SK-N-SH (cell line): ENCODE measurements around the gene METTL15. TPM values are rescaled to one million over a fixed set of nuclear protein-coding genes. Genes with fewer than 3 reads are reported as not detected.

Experiments used
- CTCF ChIA-PET: fragments of 300-600, 350-600 bp; formaldehyde crosslinking; extraction: SDS; loops from one replicate; lab custom pipeline; 2021; lab: Yijun Ruan, JAX
- POLR2A ChIA-PET: fragments of 350-600 bp; sonication (Branson Sonifier 250); formaldehyde crosslinking; extraction: SDS; loops from one replicate; lab custom pipeline; 2020; ENCODE audit warnings: antibody characterized with exemption, inconsistent platforms; lab: Yijun Ruan, JAX
- DNase-seq: peaks from one replicate; pipeline ENCODE4 v3.0.0; 2012
- H2AFZ ChIP-seq: fragments of 200-600 bp; sonication (generic); 2 replicates; pipeline ENCODE4 v1.8.1; 2016; ENCODE audit warnings: antibody characterized with exemption, mild to moderate bottlenecking, low read depth
- H3F3A ChIP-seq: fragments of 200-600 bp; sonication (generic); replicated peaks from 2 replicates; pipeline ENCODE3; 2016; ENCODE audit warnings: antibody characterized with exemption, mild to moderate bottlenecking; ENCODE audit not compliant: insufficient read depth
- H3K27ac ChIP-seq, 2 experiments: fragments of 200-500 bp in 1 of 2; fragments of 200-600 bp in 1 of 2; sonication (Bioruptor generic) in 1 of 2; sonication (generic), shearing (Covaris generic) in 1 of 2; 2 replicates each; pipeline versions ENCODE4 v1.5.1 to v1.6.1; 2014 to 2016; ENCODE audit warnings: low read depth in 2 of 2, inconsistent platforms in 1 of 2, low read length in 1 of 2, mild to moderate bottlenecking in 1 of 2, mixed read lengths in 1 of 2
- H3K27me3 ChIP-seq: fragments of 200-600 bp; sonication (generic), shearing (Covaris generic); 2 replicates; pipeline ENCODE4 v1.6.1; 2016; ENCODE audit warnings: mixed run types; ENCODE audit not compliant: insufficient read depth
- H3K36me3 ChIP-seq, 2 experiments: fragments of 200-500 bp in 1 of 2; fragments of 200-600 bp in 1 of 2; sonication (Bioruptor generic) in 1 of 2; sonication (generic) in 1 of 2; replicated peaks in 1 of 2; 2 replicates each; pipeline versions ENCODE3 to v1.5.1; 2014 to 2016; ENCODE audit warnings: low read length in 1 of 2, mild to moderate bottlenecking in 1 of 2; ENCODE audit not compliant: insufficient read depth in 2 of 2, control insufficient read depth in 1 of 2
- H3K4me1 ChIP-seq, 2 experiments: fragments of 200-500 bp in 1 of 2; fragments of 200-600 bp in 1 of 2; sonication (Bioruptor generic) in 1 of 2; sonication (generic), shearing (Covaris generic) in 1 of 2; 2 replicates each; pipeline versions ENCODE4 v1.5.1 to v1.6.1; 2014 to 2016; ENCODE audit warnings: low read depth in 1 of 2, low read length in 1 of 2, mixed run types in 1 of 2; ENCODE audit not compliant: insufficient read depth in 2 of 2, control insufficient read depth in 1 of 2
- H3K4me2 ChIP-seq: fragments of 200-600 bp; sonication (generic), shearing (Covaris generic); 2 replicates; pipeline ENCODE4 v1.6.1; 2017; ENCODE audit warnings: mixed run types
- H3K4me3 ChIP-seq, 2 experiments: fragments of 200-500 bp in 1 of 2; fragments of 200-600 bp in 1 of 2; sonication (Bioruptor generic) in 1 of 2; sonication (generic), shearing (Covaris generic) in 1 of 2; 2 replicates each; pipeline versions ENCODE4 v1.5.1 to v1.8.1; 2014 to 2016; ENCODE audit warnings: low read depth in 2 of 2, inconsistent platforms in 1 of 2, low read length in 1 of 2, mild to moderate bottlenecking in 1 of 2, mixed read lengths in 1 of 2, moderate library complexity in 1 of 2
- H3K79me2 ChIP-seq: fragments of 200-600 bp; sonication (generic); 2 replicates; pipeline ENCODE4 v1.8.1; 2017; ENCODE audit warnings: mild to moderate bottlenecking; ENCODE audit not compliant: insufficient read depth
- H3K9ac ChIP-seq: fragments of 200-600 bp; sonication (generic); 2 replicates; pipeline ENCODE4 v1.6.1; 2017; ENCODE audit warnings: mixed run types
- H3K9me2 ChIP-seq: fragments of 200-600 bp; sonication (generic); 2 replicates; pipeline ENCODE4 v1.6.1; 2017; ENCODE audit warnings: mixed run types
- H3K9me3 ChIP-seq: fragments of 200-600 bp; sonication (generic); 2 replicates; pipeline ENCODE4 v1.6.1; 2017; ENCODE audit warnings: mixed run types, mild to moderate bottlenecking, moderate library complexity
- H4K20me1 ChIP-seq: fragments of 200-600 bp; sonication (generic); 2 replicates; pipeline ENCODE4 v1.6.1; 2017; ENCODE audit warnings: mild to moderate bottlenecking, mixed run types; ENCODE audit not compliant: insufficient read depth
- CHD2 ChIP-seq: fragments of 150-350 bp; IDR thresholded peaks from 2 replicates; pipeline ENCODE4 v1.6.1; 2018; ENCODE audit warnings: low read length; ENCODE audit not compliant: partially characterized antibody
- ELF1 ChIP-seq: IDR thresholded peaks from 2 replicates; pipeline ENCODE4 v1.4.0; 2012
- FOSL2 ChIP-seq: IDR thresholded peaks from 2 replicates; pipeline ENCODE4 v1.4.0; 2012; ENCODE audit warnings: low read depth, mild to moderate bottlenecking, moderate library complexity, borderline replicate concordance
- FOXJ3 ChIP-seq: sonication (generic); formaldehyde crosslinking; IDR thresholded peaks from 2 replicates; pipeline ENCODE4 v1.5.1; 2020; ENCODE audit warnings: mild to moderate bottlenecking, missing genetic modification reagents
- FOXM1 ChIP-seq: IDR thresholded peaks from 2 replicates; pipeline ENCODE4 v1.4.0; 2012; ENCODE audit warnings: low read depth, mild to moderate bottlenecking
- GABPA ChIP-seq: IDR thresholded peaks from 2 replicates; pipeline ENCODE4 v1.4.0; 2012; ENCODE audit warnings: low read depth, mild to moderate bottlenecking
- GATA2 ChIP-seq: sonication (generic); formaldehyde crosslinking; IDR thresholded peaks from 2 replicates; pipeline ENCODE4 v1.5.0; 2020; ENCODE audit warnings: mild to moderate bottlenecking, missing genetic modification reagents
- JUND ChIP-seq: IDR thresholded peaks from 2 replicates; pipeline ENCODE4 v1.4.0; 2012
- MAX ChIP-seq: IDR thresholded peaks from 2 replicates; pipeline ENCODE4 v1.4.0; 2012; ENCODE audit warnings: low read depth
- MEF2A ChIP-seq: IDR thresholded peaks from 2 replicates; pipeline ENCODE4 v1.4.0; 2012; ENCODE audit warnings: low read depth, borderline replicate concordance
- NRF1 ChIP-seq: IDR thresholded peaks from 2 replicates; pipeline ENCODE4 v1.6.1; 2012; ENCODE audit warnings: low read depth, mild to moderate bottlenecking, low read length
- POLR2AphosphoS5 ChIP-seq: IDR thresholded peaks from 2 replicates; pipeline ENCODE4 v1.6.1; 2012; ENCODE audit warnings: low read depth, low read length
- RAD21 ChIP-seq: IDR thresholded peaks from 2 replicates; pipeline ENCODE4 v1.6.1; 2012; ENCODE audit warnings: mild to moderate bottlenecking, low read length
- RCOR1 ChIP-seq: fragments of 150-350 bp; IDR thresholded peaks from 2 replicates; pipeline ENCODE4 v1.6.1; 2017; ENCODE audit warnings: antibody characterized with exemption, low read length
- RFX5 ChIP-seq: IDR thresholded peaks from 2 replicates; pipeline ENCODE4 v1.6.1; 2012; ENCODE audit warnings: mild to moderate bottlenecking, improper control_type of control experiment, low read length
- SIN3A ChIP-seq: IDR thresholded peaks from 2 replicates; pipeline ENCODE4 v1.6.1; 2012; ENCODE audit warnings: low read depth, mild to moderate bottlenecking, low read length, moderate library complexity, borderline replicate concordance
- SMC3 ChIP-seq: IDR thresholded peaks from 2 replicates; pipeline ENCODE4 v1.6.1; 2012; ENCODE audit warnings: low read depth, low read length, improper control_type of control experiment
- USF1 ChIP-seq: IDR thresholded peaks from 2 replicates; pipeline ENCODE4 v1.4.0; 2012; ENCODE audit warnings: low read depth, borderline replicate concordance
- USF2 ChIP-seq: fragments of 150-350 bp; IDR thresholded peaks from 2 replicates; pipeline ENCODE4 v1.6.1; 2017; ENCODE audit warnings: antibody characterized with exemption, low read length, low read depth, borderline replicate concordance
- YY1 ChIP-seq: IDR thresholded peaks from 2 replicates; pipeline ENCODE4 v1.4.0; 2012; ENCODE audit warnings: low read depth, mild to moderate bottlenecking
- WGBS: methylation state at CpG from one replicate; pipeline ENCODE4 v1.1.6; 2017; ENCODE audit warnings: low lambda C conversion rate; 5-methylcytosine and 5-hydroxymethylcytosine counted together
- polyA plus RNA-seq, 3 experiments: library from polyadenylated mRNA; depleted of rRNA; stranded (reverse); fragments of >200 nt; gene quantifications; 2 replicates each; pipeline ENCODE4 v1.2.3, GENCODE V29; 2012
- TF ChIP-seq, protein P1 (sequence below): IDR thresholded peaks from 2 replicates; pipeline ENCODE4; 2012
- TF ChIP-seq, protein P2 (sequence below): IDR thresholded peaks from 2 replicates; pipeline ENCODE4 v1.4.0; 2012; ENCODE audit warnings: low read depth, borderline replicate concordance

METTL15 gene
- polyA plus RNA-seq, 1 of the 3 experiments (the other 2 are of a cell fraction), result 4.7 TPM

DNA sequence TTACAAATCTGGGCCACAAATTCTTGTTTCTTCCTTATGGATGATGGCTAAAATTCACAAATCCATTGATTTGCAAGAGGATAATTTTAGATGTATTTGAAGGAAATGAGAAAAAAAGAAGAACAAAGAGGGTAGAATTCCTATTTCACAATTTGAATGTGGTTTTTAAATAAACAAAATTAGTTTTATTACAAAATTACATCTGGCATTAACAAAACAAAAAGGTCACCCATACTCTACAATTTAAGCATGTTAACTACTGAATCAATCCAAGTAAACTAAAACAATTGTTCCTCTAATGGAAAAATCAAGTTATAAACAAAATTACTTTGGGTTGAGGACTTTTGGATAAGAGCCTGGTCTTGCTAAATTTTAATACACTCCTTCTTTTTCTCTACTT is 242.0 kb downstream of the METTL15 start:
- Histone ChIP-seq H3K79me2 (no peaks in the 10 kb centered on the region), H2AFZ (no peak overlapping the region), H3K4me2 (no peak overlapping the region), H3K27me3 (no peaks in the 10 kb centered on the region), H3K9me2 (no peaks in the 10 kb centered on the region), H3K27ac (no peak overlapping the region), H3K4me1 (no peaks in the 10 kb centered on the region)
- no peak for DNase-seq
- POLR2A ChIA-PET, result no interaction called here
- TF ChIP-seq MEF2A, result no peak
- no peak for TF ChIP-seq JUND
- TF ChIP-seq USF1, result no peak
- no peak for TF ChIP-seq GATA2 (CRISPR knock-in tag)
- no peak for TF ChIP-seq POLR2AphosphoS5
- no peak for TF ChIP-seq USF2
- no peak for TF ChIP-seq YY1
- no peak for TF ChIP-seq FOXM1
- no peak for TF ChIP-seq ELF1
- TF ChIP-seq NRF1, result no peak
- no peak for TF ChIP-seq SIN3A
- TF ChIP-seq, all 33 proteins: peak for 0
- H3K9me3 ChIP-seq, result no peaks in the 10 kb centered on the region
- H3F3A ChIP-seq, result no peaks in the 10 kb centered on the region
- no peak overlapping the region for H3K4me3 ChIP-seq
- no peak overlapping the region for H3K9ac ChIP-seq
- CTCF ChIA-PET, result interaction anchor here (0.8 kb wide), 1 partner anchor 11 kb away, joined by 3 read pairs; no protein-coding TSS in a partner anchor
- H3K36me3 ChIP-seq, result no peaks in the 10 kb centered on the region
- no peaks in the 10 kb centered on the region for H4K20me1 ChIP-seq

DNA sequence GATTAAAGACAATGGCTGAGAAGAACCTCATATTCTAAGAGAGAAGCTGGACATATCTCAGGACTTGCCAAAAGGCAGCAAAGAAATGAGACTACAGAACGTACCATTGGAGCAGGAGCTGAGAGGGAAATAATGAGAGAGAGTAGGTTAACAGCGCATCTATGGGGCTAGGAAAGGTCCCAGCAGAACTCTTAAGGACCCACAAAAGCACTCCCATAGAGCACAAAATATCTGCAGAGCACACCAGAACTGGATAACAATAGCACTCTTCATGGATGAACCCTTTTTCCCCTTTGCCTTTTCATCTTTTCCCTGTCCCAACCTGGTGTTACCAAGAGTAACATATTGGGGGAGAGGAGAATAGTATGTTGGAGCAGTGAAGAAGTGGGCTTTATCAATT is 245.8 kb downstream of the METTL15 start:
- no peaks in the 10 kb centered on the region for H3K79me2 ChIP-seq
- no peak for TF ChIP-seq RAD21
- no peak for TF ChIP-seq USF2
- TF ChIP-seq, protein P1, sequence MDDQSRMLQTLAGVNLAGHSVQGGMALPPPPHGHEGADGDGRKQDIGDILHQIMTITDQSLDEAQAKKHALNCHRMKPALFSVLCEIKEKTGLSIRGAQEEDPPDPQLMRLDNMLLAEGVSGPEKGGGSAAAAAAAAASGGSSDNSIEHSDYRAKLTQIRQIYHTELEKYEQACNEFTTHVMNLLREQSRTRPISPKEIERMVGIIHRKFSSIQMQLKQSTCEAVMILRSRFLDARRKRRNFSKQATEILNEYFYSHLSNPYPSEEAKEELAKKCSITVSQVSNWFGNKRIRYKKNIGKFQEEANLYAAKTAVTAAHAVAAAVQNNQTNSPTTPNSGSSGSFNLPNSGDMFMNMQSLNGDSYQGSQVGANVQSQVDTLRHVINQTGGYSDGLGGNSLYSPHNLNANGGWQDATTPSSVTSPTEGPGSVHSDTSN, result no peak
- no peak for TF ChIP-seq SIN3A
- TF ChIP-seq GABPA, result no peak
- TF ChIP-seq FOXJ3, result no peak
- TF ChIP-seq RFX5, result no peak
- TF ChIP-seq MAX, result no peak
- TF ChIP-seq FOSL2, result no peak
- no peak for TF ChIP-seq SMC3
- no peak for TF ChIP-seq RCOR1
- no peak for TF ChIP-seq MEF2A
- TF ChIP-seq FOXM1, result no peak
- TF ChIP-seq, protein P2, sequence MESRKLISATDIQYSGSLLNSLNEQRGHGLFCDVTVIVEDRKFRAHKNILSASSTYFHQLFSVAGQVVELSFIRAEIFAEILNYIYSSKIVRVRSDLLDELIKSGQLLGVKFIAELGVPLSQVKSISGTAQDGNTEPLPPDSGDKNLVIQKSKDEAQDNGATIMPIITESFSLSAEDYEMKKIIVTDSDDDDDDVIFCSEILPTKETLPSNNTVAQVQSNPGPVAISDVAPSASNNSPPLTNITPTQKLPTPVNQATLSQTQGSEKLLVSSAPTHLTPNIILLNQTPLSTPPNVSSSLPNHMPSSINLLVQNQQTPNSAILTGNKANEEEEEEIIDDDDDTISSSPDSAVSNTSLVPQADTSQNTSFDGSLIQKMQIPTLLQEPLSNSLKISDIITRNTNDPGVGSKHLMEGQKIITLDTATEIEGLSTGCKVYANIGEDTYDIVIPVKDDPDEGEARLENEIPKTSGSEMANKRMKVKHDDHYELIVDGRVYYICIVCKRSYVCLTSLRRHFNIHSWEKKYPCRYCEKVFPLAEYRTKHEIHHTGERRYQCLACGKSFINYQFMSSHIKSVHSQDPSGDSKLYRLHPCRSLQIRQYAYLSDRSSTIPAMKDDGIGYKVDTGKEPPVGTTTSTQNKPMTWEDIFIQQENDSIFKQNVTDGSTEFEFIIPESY, result no peak
- TF ChIP-seq CHD2, result no peak
- no peaks in the 10 kb centered on the region for H3K4me1 ChIP-seq
- no peak overlapping the region for H3K4me2 ChIP-seq
- H3F3A ChIP-seq, result no peaks in the 10 kb centered on the region
- WGBS, result 91% methylated on average over 2 of the region's 2 CpGs
- DNase-seq, result no peak
- no peaks in the 10 kb centered on the region for H3K9me2 ChIP-seq
- no peaks in the 10 kb centered on the region for H4K20me1 ChIP-seq
- no peak overlapping the region for H3K9ac ChIP-seq
- POLR2A ChIA-PET, result no interaction called here
- no peak overlapping the region for H2AFZ ChIP-seq
- CTCF ChIA-PET, result interaction anchor here (0.6 kb wide), 1 partner anchor 1146 kb away, joined by 3 read pairs; no protein-coding TSS in a partner anchor
- no peaks in the 10 kb centered on the region for H3K9me3 ChIP-seq
- no peaks in the 10 kb centered on the region for H3K27me3 ChIP-seq
- H3K4me3 ChIP-seq, result no peak overlapping the region
- no peak overlapping the region for H3K27ac ChIP-seq
- H3K36me3 ChIP-seq, result no peaks in the 10 kb centered on the region
